ENCODE data around the gene PDE6G.
"Not testable (repeated sequence)": the region's sequence is repeated elsewhere in the genome, so short reads cannot be mapped to it uniquely, and the experiment has no call there.

The PDE6G gene

DNA sequence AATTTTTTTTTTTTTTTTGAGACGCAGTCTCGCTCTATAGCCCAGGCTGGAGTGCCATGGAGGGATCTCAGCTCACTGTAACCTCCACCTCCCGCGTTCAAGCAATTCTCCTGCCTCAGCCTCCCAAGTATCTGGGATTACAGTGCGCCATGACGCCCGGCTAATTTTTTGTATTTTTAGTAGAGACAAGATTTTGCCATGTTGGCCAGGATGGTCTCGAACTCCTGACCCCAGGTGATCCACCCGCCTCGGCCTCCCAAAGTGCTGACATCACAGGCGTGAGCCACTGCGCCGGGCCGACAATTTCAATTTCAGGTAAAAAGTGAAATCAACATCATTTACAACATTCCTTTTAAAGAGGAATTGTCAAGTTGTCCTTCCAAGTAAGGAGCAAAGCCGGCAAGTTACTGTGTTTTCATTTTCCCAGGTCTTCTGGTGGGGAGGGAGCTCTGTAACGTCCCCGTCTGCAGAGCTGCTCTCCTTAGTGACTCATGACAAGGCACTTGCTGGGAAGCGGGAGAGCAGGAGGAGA lies 20.3 kb downstream of the PDE6G start:
- no peak for DNase-seq (ENCODE audit: low read depth in 2 of 3, low spot score in 2 of 3)

DNA sequence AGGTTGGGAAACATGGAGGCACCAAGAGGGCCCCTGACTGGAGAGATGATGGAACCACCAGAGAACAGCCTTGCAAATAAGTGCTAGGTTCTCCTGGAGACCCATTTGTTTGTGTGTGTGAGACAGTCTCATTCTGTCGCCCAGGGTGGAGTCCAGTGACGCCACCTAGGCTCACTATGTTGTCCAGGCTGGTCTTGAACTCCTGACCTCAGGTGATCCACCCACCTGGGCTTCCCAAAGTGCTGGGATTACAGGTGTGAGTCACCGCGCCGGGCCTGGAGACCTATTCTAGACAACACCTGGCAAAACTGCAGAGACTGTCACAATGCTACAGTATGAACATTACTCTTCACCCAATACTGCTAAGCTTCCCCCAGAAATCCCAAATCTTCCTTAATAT lies 20.9 kb downstream of the PDE6G start:
- DNase-seq (ENCODE audit: low read depth in 2 of 3, low spot score in 2 of 3), result no peak

DNA sequence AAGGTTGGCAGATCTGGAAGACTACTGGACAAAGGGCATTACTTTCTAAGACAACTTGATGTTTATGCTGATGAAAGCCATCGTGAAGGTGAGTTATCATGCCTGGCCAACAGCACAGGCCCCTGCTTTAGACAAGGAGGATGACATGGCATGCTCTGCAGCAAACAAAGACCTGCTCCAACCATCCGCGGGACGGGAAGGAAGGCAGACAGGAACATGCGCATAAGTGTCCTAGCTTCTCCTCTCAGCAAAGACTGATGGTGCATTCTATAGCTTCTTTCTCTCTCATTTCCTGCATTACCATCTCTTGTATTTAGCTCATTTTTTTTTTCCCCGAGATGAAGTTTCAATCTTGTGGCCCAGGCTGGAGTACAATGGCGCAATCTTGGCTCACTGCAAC lies 24.9 kb downstream of the PDE6G start:
- no peak for DNase-seq (ENCODE audit: low read depth in 2 of 3, low spot score in 2 of 3)

DNA sequence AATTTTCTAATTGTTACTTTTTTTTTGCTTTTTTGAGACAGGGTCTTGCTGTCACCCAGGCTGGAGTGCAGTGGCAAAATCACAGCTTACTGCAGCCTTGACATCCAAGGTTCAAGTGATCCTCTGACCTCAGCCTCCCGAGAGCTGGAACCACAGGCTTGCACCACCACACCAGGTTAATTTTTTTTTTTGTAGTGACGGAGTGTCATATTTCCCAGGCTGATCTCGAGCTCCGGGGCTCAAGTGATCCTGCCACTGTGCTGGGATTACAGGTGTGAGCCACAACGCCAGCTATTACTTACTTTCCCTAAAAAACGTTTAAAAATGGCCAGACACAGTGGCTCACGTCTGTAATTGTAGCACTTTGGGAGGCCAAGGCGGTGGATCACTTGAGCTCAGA lies 26.1 kb downstream of the PDE6G start:
- no peak for DNase-seq (ENCODE audit: low read depth in 2 of 3, low spot score in 2 of 3)

DNA sequence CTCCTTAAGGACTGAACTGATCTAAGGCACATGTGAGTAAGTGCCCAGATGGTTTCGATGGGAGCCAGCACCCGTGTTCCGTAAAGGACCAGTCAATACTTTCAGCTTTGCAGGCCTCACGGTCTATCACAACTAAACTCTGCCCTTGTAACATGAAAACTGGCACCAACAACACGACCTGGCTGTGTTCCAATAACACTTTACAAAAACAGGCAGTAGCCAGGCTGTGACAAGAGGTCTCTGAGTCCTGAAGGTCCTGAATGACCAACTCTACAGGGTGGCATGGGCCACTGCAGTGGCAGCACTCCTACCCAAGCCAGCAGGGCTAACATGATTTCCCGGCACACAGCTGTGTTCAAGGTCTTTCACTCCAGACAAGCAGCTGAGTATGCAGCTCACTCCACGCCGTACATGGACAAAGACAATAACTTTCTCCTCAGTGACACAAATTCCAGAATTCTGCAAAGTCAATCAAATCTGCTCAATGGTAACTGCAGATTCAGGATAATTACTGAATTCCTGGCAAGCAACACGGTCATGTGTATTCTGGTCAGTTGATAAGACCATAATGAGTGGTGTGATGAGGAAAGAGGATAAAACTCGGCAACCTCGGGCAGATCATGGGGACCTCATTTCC lies 34.7 kb downstream of the PDE6G start:
- DNase-seq (ENCODE audit: low read depth in 2 of 3, low spot score in 2 of 3), result no peak

DNA sequence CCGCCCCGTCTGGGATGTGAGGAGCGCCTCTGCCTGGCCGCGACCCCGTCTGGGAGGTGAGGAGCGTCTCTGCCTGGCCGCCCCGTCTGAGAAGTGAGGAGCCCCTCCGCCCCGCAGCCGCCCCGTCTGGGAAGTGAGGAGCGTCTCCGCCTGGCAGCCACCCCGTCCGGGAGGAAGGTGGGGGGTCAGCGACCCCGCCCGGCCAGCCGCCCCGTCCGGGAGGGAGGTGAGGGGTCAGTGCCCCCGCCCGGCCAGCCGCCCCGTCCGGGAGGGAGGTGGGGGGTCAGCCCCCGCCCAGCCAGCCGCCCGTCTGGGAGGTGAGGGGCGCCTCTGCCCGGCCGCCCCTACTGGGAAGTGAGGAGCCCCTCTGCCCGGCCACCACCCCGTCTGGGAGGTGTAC lies 38.0 kb downstream of the PDE6G start:
- not testable (repeated sequence) for DNase-seq (ENCODE audit: low read depth in 2 of 3, low spot score in 2 of 3)

DNA sequence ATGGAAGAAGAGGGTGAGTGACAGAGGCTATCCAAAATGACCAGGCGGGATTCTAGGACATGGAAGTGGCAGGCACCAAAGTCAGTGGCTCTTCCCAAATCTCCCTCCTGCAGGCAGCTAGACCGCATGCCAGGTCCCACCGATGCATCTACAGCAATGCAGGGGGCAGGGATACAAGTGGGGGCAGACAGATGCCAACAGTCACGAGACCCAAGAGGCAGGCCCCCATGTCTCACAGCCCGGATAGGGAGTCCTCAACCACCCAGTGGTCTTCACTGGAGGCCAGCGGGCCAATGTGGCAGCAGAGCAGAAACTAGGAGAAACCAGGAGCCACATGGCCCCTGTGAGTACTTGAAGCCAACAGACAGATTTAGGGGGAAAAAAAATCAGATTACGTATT lies 39.5 kb downstream of the PDE6G start:
- no peak for DNase-seq (ENCODE audit: low read depth in 2 of 3, low spot score in 2 of 3)

DNA sequence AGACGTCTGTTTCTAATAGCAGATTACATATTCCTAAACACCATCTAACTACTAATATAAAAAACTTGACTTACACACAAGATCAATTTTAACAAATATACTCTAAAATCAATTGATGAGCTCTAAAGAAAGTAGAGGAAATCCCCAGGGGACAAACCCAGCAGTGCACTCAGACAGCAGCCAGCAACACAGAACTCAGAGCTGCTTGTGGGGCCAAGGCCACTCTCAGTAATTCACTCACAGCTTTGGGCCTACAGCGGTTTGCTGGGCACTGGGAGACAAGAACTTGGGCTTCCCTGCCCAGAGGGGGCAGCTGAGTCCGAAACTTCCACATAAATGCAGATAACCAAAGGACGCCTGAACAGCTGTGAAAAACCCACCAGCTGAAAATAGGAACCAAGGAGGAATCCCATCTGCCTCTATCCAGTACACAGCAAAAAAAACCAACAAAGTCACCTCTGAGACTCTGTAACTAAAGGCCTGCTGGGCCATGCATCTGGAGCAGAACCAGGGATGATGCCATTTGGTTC lies 40.9 kb downstream of the PDE6G start:
- DNase-seq (ENCODE audit: low read depth in 2 of 3, low spot score in 2 of 3), result no peak

DNA sequence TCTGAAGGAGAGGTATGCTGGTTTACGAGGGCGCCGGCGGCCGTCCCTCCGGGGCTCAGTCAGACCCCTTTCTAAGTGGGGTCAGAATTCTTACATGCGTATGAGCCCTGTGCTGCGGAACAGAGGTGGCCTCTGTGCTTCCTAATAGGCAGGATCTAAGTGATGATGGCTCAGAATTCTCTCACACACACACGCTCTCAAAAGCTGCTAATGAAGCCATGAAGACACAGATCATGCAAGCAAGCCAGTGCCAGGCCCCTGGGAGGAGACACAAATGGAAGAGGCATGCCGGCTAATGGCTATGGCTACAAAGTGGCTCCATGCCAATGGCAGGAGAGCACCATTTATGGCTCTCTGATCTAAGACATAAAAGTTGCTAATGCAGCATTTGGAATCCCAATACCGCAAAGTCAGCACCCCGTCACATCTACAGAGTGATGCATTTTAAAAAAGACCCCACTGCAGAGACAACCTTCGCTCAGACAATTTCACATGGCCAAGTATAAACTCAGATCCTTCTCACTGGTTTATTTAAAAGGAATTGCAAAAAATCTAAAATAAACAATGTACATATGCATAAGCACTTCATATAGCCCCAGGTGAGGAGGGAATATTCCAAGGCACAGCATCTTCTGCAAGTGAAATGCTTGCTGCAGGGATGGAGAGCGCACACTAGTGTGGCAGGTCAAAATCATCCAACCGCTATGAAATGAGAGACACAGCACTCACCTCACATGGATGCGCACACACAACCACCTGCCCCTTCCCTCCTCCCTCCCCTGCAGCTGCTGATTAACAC lies 44.0 kb downstream of the PDE6G start:
- DNase-seq (ENCODE audit: low read depth in 2 of 3, low spot score in 2 of 3), result no peak

DNA sequence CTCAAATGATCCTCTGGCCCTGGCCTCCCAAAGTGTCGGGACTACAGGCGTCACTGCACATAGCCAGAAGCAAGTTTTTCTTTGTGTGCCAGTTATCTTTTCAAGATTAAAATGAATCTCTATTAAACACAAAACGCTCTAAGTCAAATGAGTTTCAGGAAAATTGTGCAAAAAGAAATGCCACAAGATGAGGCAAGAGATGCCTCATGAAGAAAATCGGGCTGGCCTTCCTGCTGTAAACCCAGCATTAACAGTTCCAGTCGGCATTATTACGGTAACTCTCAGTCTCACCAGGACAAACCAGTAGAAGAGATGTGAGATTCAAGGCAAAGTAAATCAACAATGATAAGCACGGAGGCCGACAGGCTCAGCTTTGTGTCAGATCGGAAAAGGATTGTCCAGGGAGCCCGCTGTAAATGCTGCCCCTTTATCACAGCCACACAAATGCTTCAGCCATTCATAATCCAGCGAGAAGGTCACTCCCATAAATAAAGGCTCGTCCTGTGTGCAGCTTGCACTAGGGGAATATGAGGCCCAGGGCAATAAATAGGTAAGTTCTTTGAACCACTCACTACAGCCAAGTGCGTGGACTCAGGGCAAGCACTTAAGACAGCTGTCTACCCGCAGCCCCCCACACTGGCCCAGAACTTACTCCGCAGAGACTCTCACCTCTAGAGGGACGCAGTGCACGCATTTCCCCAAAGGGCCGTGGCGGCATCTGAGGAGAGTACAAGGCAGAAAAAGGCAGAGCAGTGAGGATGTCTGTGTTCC lies 46.6 kb downstream of the PDE6G start:
- DNase-seq (ENCODE audit: low read depth in 2 of 3, low spot score in 2 of 3), result no peak

DNA sequence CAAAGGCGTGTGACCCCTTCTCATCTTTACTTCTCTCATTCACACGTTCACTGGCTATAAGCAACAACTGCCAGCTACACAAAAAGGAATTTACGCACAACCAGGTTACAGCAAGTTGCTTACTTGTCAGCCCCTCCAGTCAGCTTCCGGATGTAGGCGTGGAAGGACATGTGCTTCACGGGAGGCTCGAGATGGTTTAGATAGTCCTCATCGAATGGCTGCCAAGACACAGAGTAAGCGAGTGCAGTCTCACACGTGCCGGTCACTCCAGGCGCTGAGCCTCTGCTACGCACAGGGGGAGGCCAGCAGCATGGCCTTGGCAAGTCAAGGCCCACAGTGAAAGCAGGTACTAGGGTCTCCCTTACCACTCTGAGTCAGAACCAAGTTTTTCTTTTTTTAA lies 47.7 kb downstream of the PDE6G start:
- DNase-seq (ENCODE audit: low read depth in 2 of 3, low spot score in 2 of 3), result no peak

DNA sequence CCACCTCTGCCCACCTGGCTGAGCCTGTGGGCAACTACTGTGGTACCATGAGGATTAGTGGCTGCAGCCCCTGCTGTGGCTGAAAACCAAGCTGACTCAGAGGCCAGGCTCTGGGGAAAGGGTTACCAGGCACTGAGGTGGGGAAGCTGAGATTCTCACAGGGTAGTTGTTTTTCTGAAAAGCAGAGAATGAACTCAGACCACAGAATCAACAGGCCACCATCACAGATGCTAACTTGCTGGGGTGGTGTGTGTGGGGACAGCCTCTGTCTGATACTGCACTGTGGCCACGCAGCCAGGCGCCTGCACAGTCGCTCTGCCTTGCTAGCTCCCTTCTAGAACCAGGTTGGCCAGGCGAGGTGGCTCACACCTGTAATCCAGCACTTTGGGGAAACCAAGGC lies 48.3 kb downstream of the PDE6G start:
- DNase-seq (ENCODE audit: low read depth in 2 of 3, low spot score in 2 of 3), result peak in 1 of 3 experiments; percentile 9

DNA sequence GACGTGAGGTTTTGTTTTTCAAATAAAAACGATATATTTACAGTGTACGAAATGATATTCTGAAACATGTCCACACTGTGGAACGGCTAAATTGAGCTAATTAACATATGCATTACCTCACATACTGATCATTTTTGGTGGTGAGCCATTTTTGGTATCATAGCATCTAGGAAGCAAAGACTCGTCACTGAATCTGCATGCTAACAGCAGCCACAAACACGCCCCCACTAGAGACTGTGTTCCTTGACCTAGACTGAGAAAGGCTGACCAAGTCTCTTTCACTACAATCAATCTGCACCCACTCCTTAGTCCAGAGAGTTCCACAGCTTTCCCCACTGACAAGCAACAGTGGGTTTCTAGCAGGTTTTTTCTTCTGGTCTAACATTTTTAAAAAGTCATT lies 48.9 kb downstream of the PDE6G start:
- DNase-seq (ENCODE audit: low read depth in 2 of 3, low spot score in 2 of 3), result no peak

DNA sequence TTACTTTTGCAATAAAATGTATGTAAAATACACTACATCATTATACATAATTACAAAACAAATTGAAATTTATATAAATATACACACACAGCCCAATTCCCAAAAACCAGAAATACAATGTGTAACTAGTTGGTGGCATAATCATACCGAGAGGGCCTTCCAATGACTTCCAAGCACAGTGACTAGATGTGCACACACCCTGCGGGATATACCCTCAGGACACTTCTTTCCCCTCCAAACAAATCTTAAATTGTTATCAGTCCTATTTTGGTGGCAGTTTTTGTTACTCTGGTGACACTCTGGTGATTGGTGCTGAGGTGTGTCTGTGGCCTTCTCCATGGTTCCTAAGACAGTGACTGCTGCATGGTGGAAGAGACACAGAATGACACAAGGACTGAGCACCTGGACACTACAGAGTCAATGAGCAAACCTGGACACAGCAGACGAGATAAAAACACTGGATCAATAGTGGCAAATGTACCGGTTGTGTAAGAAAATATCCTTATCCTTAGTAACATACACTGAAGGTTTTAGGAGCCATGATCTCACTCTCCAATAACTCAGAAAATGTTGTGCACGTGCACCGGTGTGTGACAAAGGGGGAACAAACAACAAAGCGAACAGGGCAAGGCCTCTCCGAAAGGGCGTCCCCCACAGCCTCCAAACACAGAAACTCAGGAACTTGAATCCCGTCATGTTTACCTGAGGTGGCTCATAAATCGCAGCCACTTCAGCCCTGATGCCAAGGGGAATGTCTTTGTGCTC lies 52.3 kb downstream of the PDE6G start:
- no peak for DNase-seq (ENCODE audit: low read depth in 2 of 3, low spot score in 2 of 3)

DNA sequence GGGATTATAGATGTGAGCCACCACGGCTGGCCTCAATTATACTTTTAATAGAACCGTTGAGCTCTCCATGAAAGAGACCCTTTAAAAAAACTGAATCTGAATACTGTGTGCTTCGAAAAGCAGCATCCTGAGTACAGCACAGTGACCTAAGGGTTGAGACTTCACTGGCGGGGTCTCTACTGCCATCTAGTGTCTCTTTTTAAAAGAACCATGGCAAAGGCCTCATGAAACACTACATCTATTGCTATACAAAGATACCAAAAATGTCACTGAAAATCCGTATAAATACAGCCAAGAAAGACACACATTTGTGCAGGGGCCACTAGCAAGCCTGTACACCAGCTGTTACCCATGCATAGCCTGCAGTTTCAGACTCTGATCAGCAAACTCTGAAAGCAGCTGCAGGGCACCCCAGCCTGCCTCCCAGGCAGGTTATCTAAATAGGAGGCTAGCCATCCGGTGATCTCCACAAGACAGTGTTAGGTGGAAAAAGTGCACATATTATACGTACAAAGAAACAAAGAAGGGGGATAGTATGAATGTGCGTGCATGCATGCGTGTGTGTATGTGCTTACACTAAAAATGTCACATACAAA lies 54.7 kb downstream of the PDE6G start:
- DNase-seq (ENCODE audit: low read depth in 2 of 3, low spot score in 2 of 3), result no peak
